Superior temporal gyrus (tissue), 1 donor: ENCODE results near the gene ERC2.
A peak's percentile ranks its signal among the peaks of the same experiment; 100 is the strongest.

Experiments
- DNase-seq: peaks from one replicate; pipeline ENCODE4 v3.0.0-alpha.2; 2016; ENCODE audit errors: extremely low spot score

ERC2 gene

GRCh38 chr3:55591888-55592287, 876.4 kb downstream of the ERC2 start:
- peak; percentile 69 for DNase-seq

- no peak for DNase-seq
Observed at GRCh38 chr3:55588146-55588765, 880.0 kb downstream of the ERC2 start.

DNA sequence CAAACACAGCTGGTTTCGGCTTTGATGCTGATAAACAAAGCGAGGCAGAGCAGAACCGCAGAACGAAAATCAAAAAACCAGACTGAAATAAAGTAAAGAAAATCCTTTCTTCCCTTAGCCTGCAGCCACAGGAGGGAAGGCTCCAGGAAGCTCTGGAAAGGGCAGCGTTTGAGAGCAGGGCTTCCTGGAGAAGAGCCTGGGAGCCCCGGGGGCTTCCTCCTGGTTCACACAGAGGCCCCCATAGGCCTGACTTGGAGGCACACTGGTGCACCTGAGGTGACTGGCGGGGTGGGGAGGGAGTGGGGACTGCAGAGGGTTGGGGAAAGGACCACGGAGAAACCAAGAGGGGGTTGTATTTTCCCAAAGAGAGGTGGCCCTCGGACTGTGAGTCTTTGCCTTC, 882.4 kb downstream of the ERC2 start:
- no peak for DNase-seq

- DNase-seq, result no peak
Observed at GRCh38 chr3:55584716-55585368, 883.4 kb downstream of the ERC2 start.

DNA sequence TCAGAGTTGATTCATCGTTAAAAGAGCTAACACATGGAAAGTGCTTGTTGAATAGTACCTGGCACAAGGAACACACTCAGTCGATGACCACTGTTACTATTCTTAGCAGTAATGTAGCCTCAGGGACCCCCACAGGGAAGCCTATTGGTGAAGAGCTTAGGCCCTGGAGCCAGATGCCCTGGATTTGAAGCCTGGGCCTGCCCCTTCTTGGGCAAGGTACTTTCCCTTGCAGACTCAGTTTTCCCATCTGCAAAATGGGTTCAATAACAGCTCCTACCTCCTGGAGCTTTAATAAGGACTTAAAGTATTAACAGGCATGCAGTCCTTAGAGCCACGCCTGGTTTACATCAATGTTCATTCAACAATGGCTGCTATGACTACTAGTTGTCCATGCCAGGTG, 884.2 kb downstream of the ERC2 start:
- no peak for DNase-seq

DNA sequence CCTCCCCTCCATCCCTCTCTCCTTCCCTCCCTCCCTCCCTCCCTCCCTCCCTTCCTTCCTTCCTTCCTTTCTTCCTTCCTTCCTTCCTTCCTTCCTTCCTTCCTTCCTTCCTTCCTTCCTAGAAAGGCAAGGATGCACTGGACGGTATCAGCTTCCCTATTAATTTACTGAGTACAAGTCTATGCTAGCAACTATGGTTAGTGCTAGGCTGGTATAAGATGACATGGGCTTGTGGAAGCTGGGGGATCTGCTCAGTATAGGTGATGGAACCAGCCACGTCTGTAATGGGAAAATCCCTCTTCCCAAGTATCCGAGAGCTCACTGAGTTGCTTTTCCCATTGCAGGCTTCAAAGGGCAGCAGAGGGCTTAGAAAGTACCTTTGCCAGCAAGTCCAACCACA, 884.8 kb downstream of the ERC2 start:
- DNase-seq, result no peak

DNA sequence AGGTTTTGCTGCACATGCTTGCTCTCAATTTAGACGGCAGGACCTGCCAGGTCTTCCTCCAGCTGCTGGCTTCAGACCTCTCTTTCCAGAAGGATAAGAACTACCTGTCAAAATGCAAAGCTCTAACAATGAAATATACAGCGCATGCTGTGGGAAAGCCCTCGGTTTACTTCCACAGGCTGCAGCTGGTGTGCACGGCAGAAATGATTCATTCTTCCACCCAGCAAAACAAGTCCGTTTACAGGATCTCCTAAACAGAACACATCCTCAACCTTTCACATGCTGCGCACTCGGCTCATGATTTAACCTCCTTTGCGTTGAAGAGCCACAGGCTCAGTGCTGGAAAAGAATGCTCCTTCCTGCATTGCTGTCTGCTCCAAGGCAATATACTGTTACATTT, 888.8 kb downstream of the ERC2 start:
- no peak for DNase-seq

GRCh38 chr3:55576621-55577388, 891.5 kb downstream of the ERC2 start:
- no peak for DNase-seq

DNA sequence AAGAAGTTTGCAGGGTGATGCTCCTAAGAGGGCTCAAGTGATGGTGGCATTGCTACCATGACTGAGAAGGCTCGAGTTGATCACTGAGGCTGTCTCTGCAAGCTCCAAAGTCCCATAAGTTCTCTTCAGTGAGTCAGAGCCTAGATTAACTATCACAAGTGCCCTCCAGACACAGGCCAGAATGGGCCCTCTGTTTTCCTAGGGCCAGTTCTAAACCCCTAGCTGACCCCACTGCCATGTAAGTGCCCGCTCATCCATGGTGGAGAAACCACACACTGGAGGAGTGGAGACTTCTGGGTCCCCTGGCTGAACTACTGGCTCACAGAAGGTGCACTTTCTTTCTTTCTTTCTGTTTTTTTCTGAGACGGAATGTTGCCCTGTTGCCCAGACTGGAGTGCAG, 893.6 kb downstream of the ERC2 start:
- DNase-seq, result no peak

- no peak for DNase-seq
Observed at GRCh38 chr3:55572816-55573215, 895.5 kb downstream of the ERC2 start.

DNA sequence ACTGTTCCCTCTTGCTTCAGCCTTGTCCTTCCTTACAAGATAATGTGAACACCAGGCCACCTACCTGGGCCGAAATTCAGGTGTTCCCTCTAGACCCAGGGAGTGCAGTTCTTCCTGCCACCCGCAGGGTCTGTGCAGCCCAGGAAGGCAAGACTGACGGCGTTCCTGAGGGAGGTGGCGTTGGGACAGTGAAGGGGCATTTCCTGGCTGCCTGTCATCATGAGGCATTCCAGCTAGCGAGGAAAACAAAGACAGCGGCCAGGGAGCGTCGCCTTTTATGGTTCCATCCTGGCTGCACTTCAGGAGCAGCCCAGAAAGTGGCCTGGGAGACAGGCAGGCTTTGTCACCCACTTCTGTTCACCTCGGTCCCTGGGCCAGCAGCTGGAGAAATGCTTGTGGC, 896.4 kb downstream of the ERC2 start:
- DNase-seq, result peak; percentile 40

GRCh38 chr3:55571216-55571813, 897.0 kb downstream of the ERC2 start:
- no peak for DNase-seq

GRCh38 chr3:55570271-55570711, 898.0 kb downstream of the ERC2 start:
- DNase-seq, result no peak

DNA sequence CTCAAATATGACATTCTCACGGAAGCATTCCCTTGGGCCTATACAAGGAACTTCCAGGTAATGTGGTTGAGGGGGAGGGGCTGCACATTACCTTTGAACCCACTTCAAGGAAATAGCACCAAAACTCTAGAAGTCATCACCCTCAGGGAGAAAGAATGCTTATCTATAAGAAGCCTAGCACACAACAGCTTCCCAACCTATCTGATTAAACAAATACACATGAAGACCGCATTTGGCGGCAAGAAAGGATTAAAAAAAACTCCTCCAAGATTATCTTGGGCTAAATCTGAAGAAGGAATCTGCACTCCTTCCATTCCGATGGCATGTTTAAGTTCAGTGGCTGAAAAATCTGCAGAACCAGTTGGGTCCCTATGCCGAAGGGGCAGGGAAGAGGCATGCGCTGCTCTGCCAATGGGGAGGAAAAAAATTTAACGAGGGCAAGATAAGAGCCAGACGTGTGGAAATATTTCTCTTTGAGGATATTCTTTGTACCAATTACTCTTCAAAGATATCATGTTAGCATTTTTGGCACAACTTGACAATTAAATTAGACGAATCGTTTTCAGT, 899.2 kb downstream of the ERC2 start:
- DNase-seq, result no peak

GRCh38 chr3:55567615-55568014, 900.7 kb downstream of the ERC2 start:
- no peak for DNase-seq

DNA sequence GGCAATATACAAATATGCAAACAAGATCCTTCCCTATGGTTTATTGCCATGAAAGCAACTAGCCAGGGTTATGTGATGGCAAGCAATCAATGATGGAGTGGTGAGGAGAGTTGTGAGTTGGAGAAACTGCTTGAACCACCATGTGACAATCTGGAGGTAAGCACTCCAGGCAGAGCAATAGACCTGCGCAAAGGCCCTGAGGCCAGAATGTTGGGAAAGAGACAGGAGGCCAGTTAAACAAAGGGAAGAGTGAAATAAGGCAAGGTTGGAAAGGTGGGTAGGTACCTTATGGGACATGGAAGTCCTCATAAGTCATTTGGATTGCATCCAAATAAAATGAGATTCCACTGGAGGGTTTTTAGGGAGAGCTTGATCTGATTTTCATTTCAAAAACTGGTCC, 901.1 kb downstream of the ERC2 start:
- no peak for DNase-seq

GRCh38 chr3:55565521-55565920, 902.7 kb downstream of the ERC2 start:
- DNase-seq, result no peak

DNA sequence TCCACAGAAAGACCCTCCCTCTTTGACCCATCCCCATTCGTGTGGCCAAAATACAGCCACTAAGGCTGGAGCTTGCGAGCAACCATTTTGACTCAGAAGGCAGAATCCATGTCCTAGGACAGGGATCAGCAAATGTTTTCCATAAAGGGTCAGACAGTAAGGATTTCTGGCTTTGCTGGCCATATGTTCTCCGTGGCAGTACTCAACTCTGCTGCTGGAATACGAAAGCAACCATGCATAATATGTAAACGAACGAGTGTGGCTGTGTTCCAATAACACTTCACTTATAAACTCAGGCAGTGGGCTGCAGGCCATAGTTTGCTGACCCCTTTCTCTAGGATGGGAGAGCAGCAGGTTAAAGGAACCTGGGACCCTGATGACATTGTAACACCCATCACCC, 903.5 kb downstream of the ERC2 start:
- no peak for DNase-seq

- no peak for DNase-seq
Observed at GRCh38 chr3:55562700-55563099, 905.6 kb downstream of the ERC2 start.

- no peak for DNase-seq
Observed at GRCh38 chr3:55559500-55560423, 908.5 kb downstream of the ERC2 start.

GRCh38 chr3:55558316-55558715, 910.0 kb downstream of the ERC2 start:
- DNase-seq, result no peak
